Measurements from ENCODE around the gene CORO2B.

DNA sequence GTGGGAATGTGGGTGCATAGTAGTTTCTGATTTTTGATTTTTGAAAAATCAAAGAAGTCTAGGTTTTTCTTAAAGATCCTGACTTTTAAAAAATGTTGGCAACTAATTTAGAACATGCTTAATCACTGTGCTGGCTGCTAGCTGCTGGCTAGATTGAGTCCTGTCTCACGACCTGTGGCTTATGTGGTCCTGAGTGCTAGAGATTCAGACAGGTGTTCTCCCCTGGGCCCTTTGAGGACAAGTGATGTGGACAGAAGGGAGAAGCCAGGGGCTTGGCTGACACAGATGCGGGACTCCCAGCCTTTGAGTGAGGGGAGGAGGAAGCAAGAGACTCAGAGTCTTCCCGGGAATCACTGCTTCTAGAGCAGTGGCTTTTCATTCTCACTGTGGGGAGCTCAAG, 47.5 kb downstream of the CORO2B start:
- TF ChIP-seq, protein P1, sequence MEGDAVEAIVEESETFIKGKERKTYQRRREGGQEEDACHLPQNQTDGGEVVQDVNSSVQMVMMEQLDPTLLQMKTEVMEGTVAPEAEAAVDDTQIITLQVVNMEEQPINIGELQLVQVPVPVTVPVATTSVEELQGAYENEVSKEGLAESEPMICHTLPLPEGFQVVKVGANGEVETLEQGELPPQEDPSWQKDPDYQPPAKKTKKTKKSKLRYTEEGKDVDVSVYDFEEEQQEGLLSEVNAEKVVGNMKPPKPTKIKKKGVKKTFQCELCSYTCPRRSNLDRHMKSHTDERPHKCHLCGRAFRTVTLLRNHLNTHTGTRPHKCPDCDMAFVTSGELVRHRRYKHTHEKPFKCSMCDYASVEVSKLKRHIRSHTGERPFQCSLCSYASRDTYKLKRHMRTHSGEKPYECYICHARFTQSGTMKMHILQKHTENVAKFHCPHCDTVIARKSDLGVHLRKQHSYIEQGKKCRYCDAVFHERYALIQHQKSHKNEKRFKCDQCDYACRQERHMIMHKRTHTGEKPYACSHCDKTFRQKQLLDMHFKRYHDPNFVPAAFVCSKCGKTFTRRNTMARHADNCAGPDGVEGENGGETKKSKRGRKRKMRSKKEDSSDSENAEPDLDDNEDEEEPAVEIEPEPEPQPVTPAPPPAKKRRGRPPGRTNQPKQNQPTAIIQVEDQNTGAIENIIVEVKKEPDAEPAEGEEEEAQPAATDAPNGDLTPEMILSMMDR (conservative IDR thresholded peaks at IDR 0.05): no peak
- TF ChIP-seq EZH2 (IDR thresholded peaks at IDR 0.05; ENCODE audit: low read depth): no peak

Measured in PC-9 (cell line).